LNCaP clone FGC (cell line): ENCODE measurements around the gene MMP14.

Source experiments
- DNase-seq: peaks from one replicate; pipeline ENCODE4 v3.0.0-alpha.2; 2011; ENCODE audit warnings: low read depth
- H3K4me3 ChIP-seq: 2 replicates; pipeline ENCODE4 v1.5.1; 2011; ENCODE audit warnings: mild to moderate bottlenecking, low read depth, low read length, control low read depth
- CTCF ChIP-seq: IDR thresholded peaks from 2 replicates; pipeline ENCODE4 v1.5.1; 2012; ENCODE audit warnings: mild to moderate bottlenecking; ENCODE audit not compliant: control insufficient read depth, insufficient read depth; ENCODE audit errors: extremely low read depth

Gene MMP14

GRCh38 chr14:22837114-22837749 is 847 bp downstream of the MMP14 start:
- no peak for DNase-seq
- no peak for TF ChIP-seq CTCF
- peak overlapping the region; percentile 35 for H3K4me3 ChIP-seq

GRCh38 chr14:22837750-22838538 is 1.6 kb downstream of the MMP14 start:
- DNase-seq, result no peak
- H3K4me3 ChIP-seq, result no peak overlapping the region; the same call in 1 of the 2 replicates
- no peak for TF ChIP-seq CTCF

- TF ChIP-seq CTCF, result no peak
- H3K4me3 ChIP-seq, result no peak overlapping the region
- no peak for DNase-seq
These were observed 2.3 kb downstream of the MMP14 start for GRCh38 chr14:22838631-22839041.

GRCh38 chr14:22839159-22839779 is 2.9 kb downstream of the MMP14 start:
- DNase-seq, result no peak
- H3K4me3 ChIP-seq, result no peak overlapping the region

GRCh38 chr14:22841311-22841710 is 4.9 kb downstream of the MMP14 start:
- no peak overlapping the region for H3K4me3 ChIP-seq
- no peak for TF ChIP-seq CTCF
- DNase-seq, result no peak

More at GRCh38 chr14:22839159-22839779, 2.9 kb downstream of the MMP14 start:
- no peak for TF ChIP-seq CTCF

GRCh38 chr14:22841769-22842168 is 5.4 kb downstream of the MMP14 start:
- no peak for DNase-seq
- no peak for TF ChIP-seq CTCF
- no peak overlapping the region for H3K4me3 ChIP-seq
